ENCODE measurements around the gene ZNF888. TPM values are rescaled to one million over a fixed set of nuclear protein-coding genes. Genes with fewer than 3 reads are reported as not detected.
"Not testable (repeated sequence)": the region's sequence is repeated elsewhere in the genome, so short reads cannot be mapped to it uniquely, and the experiment has no call there.

Gene ZNF888
- polyA plus RNA-seq, 1 donor from 2014 or later, result 0.26 TPM

GRCh38 chr19:52945652-52946321 lies 22.6 kb upstream of the ZNF888 start:
- Histone ChIP-seq H3K9me3 (ENCODE audit: low read length) (no peaks in the 10 kb centered on the region), H2AFZ (ENCODE audit: low read depth, low read length) (no peak overlapping the region), H3K27me3 (ENCODE audit: insufficient read depth, low read depth, low read length) (no peaks in the 10 kb centered on the region), H3K9ac (ENCODE audit: low read length) (no peak overlapping the region), H4K20me1 (ENCODE audit: insufficient read depth) (no peaks in the 10 kb centered on the region), H3K36me3 (ENCODE audit: insufficient read depth, low read length) (no peaks in the 10 kb centered on the region), H3K79me2 (replicated peaks; ENCODE audit: insufficient read depth, low read length) (no peaks in the 10 kb centered on the region), H3K4me3 (ENCODE audit: low read length) (no peak overlapping the region), H3F3A (ENCODE audit: insufficient read depth, low read length, poor library complexity, severe bottlenecking) (no peaks in the 10 kb centered on the region), H3K9me2 (ENCODE audit: insufficient read depth, low read length) (no peaks in the 10 kb centered on the region), H3K27ac (ENCODE audit: low read length) (no peak overlapping the region), H3K4me2 (ENCODE audit: low read length) (no peak overlapping the region)
- TF ChIP-seq SMC3 (conservative IDR thresholded peaks at IDR 0.05; ENCODE audit: poor library complexity) (no peak), EZH2 (IDR thresholded peaks at IDR 0.05; ENCODE audit: borderline replicate concordance, insufficient read depth, low read length, poor library complexity, severe bottlenecking) (no peak), MXI1 (conservative IDR thresholded peaks at IDR 0.05; ENCODE audit: poor library complexity, severe bottlenecking) (no peak)

- not testable (repeated sequence) for H3K27ac ChIP-seq (ENCODE audit: low read length); H3K9me3 ChIP-seq (ENCODE audit: low read length); H3K4me2 ChIP-seq (ENCODE audit: low read length)
Observed at GRCh38 chr19:52944703-52945493, 21.7 kb upstream of the ZNF888 start.

GRCh38 chr19:52943884-52944643 lies 20.8 kb upstream of the ZNF888 start:
- Histone ChIP-seq H3F3A (ENCODE audit: insufficient read depth, low read length, poor library complexity, severe bottlenecking) (no peaks in the 10 kb centered on the region), H2AFZ (ENCODE audit: low read depth, low read length) (no peak overlapping the region), H3K9me2 (ENCODE audit: insufficient read depth, low read length) (no peaks in the 10 kb centered on the region), H3K9ac (ENCODE audit: low read length) (no peak overlapping the region), H3K4me3 (ENCODE audit: low read length) (no peak overlapping the region), H3K27ac (ENCODE audit: low read length) (no peak overlapping the region), H3K27me3 (ENCODE audit: insufficient read depth, low read depth, low read length) (no peaks in the 10 kb centered on the region), H3K36me3 (ENCODE audit: insufficient read depth, low read length) (no peaks in the 10 kb centered on the region), H3K4me2 (ENCODE audit: low read length) (no peak overlapping the region), H4K20me1 (ENCODE audit: insufficient read depth) (no peaks in the 10 kb centered on the region), H3K79me2 (replicated peaks; ENCODE audit: insufficient read depth, low read length) (no peaks in the 10 kb centered on the region), H3K9me3 (ENCODE audit: low read length) (no peaks in the 10 kb centered on the region)
- no peak for TF ChIP-seq SMC3 (conservative IDR thresholded peaks at IDR 0.05; ENCODE audit: poor library complexity)
- no peak for TF ChIP-seq CTCF (IDR thresholded peaks at IDR 0.05; ENCODE audit: poor library complexity, severe bottlenecking)
- no peak for TF ChIP-seq REST (IDR thresholded peaks at IDR 0.05; ENCODE audit: borderline replicate concordance)
- no peak for TF ChIP-seq TAF1 (IDR thresholded peaks at IDR 0.05; ENCODE audit: low read depth)
- TF ChIP-seq MXI1 (conservative IDR thresholded peaks at IDR 0.05; ENCODE audit: poor library complexity, severe bottlenecking), result no peak
- TF ChIP-seq EZH2 (IDR thresholded peaks at IDR 0.05; ENCODE audit: borderline replicate concordance, insufficient read depth, low read length, poor library complexity, severe bottlenecking), result no peak
- no peak for TF ChIP-seq RAD21 (conservative IDR thresholded peaks at IDR 0.05)
- no peak for TF ChIP-seq POLR2AphosphoS5 (IDR thresholded peaks at IDR 0.05)
- TF ChIP-seq EP300 (conservative IDR thresholded peaks at IDR 0.05; ENCODE audit: poor library complexity, severe bottlenecking), result no peak

More at GRCh38 chr19:52944703-52945493, 21.7 kb upstream of the ZNF888 start:
- not testable (repeated sequence) for H4K20me1 ChIP-seq (ENCODE audit: insufficient read depth); H2AFZ ChIP-seq (ENCODE audit: low read depth, low read length); H3K9me2 ChIP-seq (ENCODE audit: insufficient read depth, low read length); H3K79me2 ChIP-seq (replicated peaks; ENCODE audit: insufficient read depth, low read length); H3F3A ChIP-seq (ENCODE audit: insufficient read depth, low read length, poor library complexity, severe bottlenecking); H3K27me3 ChIP-seq (ENCODE audit: insufficient read depth, low read depth, low read length); H3K36me3 ChIP-seq (ENCODE audit: insufficient read depth, low read length); H3K9ac ChIP-seq (ENCODE audit: low read length); H3K4me3 ChIP-seq (ENCODE audit: low read length)

All from neural cell (in vitro differentiated cells).